DOHH2 (cell line): ENCODE results near the gene MIEF2.

ENCODE experiments used
- H3F3A ChIP-seq: fragments of 200-600 bp; sonication (generic), shearing (Covaris generic); 2 replicates; pipeline ENCODE4 v1.6.0; 2016; ENCODE audit warnings: antibody characterized with exemption, mild to moderate bottlenecking; ENCODE audit not compliant: control insufficient read depth, insufficient read depth
- H3K27ac ChIP-seq: fragments of 200-600 bp; sonication (generic); 2 replicates; pipeline ENCODE4 v1.5.1; 2014; ENCODE audit warnings: low read depth, mild to moderate bottlenecking, low read length, moderate library complexity
- H3K27me3 ChIP-seq: fragments of 200-600 bp; sonication (generic); 2 replicates; pipeline ENCODE4 v1.6.1; 2014; ENCODE audit warnings: mild to moderate bottlenecking, low read length, mixed read lengths; ENCODE audit not compliant: control insufficient read depth
- H3K36me3 ChIP-seq: fragments of 200-600 bp; sonication (generic); 2 replicates; pipeline ENCODE4 v1.6.1; 2014; ENCODE audit warnings: mild to moderate bottlenecking, low read length, moderate library complexity, mixed read lengths; ENCODE audit not compliant: control insufficient read depth
- H3K4me1 ChIP-seq: fragments of 200-600 bp; sonication (generic); 2 replicates; pipeline ENCODE4 v1.6.1; 2014; ENCODE audit warnings: mild to moderate bottlenecking, low read length, mixed read lengths; ENCODE audit not compliant: control insufficient read depth
- H3K4me2 ChIP-seq: fragments of 200-600 bp; sonication (generic); 2 replicates; pipeline ENCODE4 v1.6.0; 2014; ENCODE audit warnings: mild to moderate bottlenecking, low read length, moderate library complexity
- H3K4me3 ChIP-seq: fragments of 200-600 bp; sonication (generic); 2 replicates; pipeline ENCODE4 v1.5.1; 2014; ENCODE audit warnings: mild to moderate bottlenecking, low read length, mixed read lengths
- H3K79me2 ChIP-seq: fragments of 200-600 bp; sonication (generic); 2 replicates; pipeline ENCODE4 v1.6.1; 2014; ENCODE audit warnings: mild to moderate bottlenecking, low read length, mixed read lengths; ENCODE audit not compliant: control insufficient read depth
- H3K9me2 ChIP-seq: fragments of 200-600 bp; sonication (generic); replicated peaks from 2 replicates; pipeline ENCODE4 v1.6.1; 2014; ENCODE audit warnings: mild to moderate bottlenecking, low read length, mixed read lengths; ENCODE audit not compliant: control insufficient read depth
- H3K9me3 ChIP-seq: fragments of 200-600 bp; sonication (generic); 2 replicates; pipeline ENCODE4 v1.6.1; 2014; ENCODE audit warnings: antibody characterized with exemption, low read length, mixed read lengths; ENCODE audit not compliant: control insufficient read depth, insufficient read depth
- H4K20me1 ChIP-seq: fragments of 200-600 bp; sonication (generic); 2 replicates; pipeline ENCODE4 v1.6.0; 2014; ENCODE audit warnings: low read depth, mild to moderate bottlenecking, antibody characterized with exemption, low read length, moderate library complexity; ENCODE audit not compliant: control insufficient read depth, insufficient read depth
- EZH2phosphoT487 ChIP-seq: fragments of 200-600 bp; sonication (generic); IDR thresholded peaks from 2 replicates; pipeline ENCODE4 v1.6.1; 2017; ENCODE audit warnings: borderline replicate concordance, mild to moderate bottlenecking, antibody characterized with exemption, low read length, moderate library complexity, mixed read lengths
- TF ChIP-seq, protein P1 (sequence below): fragments of 200-600 bp; sonication (generic); IDR thresholded peaks from one replicate; pipeline ENCODE4 v1.5.1; 2014; ENCODE audit warnings: antibody characterized with exemption, mild to moderate bottlenecking, low read depth, low read length; ENCODE audit not compliant: poor library complexity, severe bottlenecking

The MIEF2 gene

GRCh38 chr17:18253947-18254821, 6.3 kb upstream of the MIEF2 start:
- H3K9me2 ChIP-seq: no peaks in the 10 kb centered on the region
- no peaks in the 10 kb centered on the region for H3K9me3 ChIP-seq
- H3K79me2 ChIP-seq: peaks cover 19% of the 10 kb centered on the region
- no peaks in the 10 kb centered on the region for H3F3A ChIP-seq
- TF ChIP-seq, protein P1, sequence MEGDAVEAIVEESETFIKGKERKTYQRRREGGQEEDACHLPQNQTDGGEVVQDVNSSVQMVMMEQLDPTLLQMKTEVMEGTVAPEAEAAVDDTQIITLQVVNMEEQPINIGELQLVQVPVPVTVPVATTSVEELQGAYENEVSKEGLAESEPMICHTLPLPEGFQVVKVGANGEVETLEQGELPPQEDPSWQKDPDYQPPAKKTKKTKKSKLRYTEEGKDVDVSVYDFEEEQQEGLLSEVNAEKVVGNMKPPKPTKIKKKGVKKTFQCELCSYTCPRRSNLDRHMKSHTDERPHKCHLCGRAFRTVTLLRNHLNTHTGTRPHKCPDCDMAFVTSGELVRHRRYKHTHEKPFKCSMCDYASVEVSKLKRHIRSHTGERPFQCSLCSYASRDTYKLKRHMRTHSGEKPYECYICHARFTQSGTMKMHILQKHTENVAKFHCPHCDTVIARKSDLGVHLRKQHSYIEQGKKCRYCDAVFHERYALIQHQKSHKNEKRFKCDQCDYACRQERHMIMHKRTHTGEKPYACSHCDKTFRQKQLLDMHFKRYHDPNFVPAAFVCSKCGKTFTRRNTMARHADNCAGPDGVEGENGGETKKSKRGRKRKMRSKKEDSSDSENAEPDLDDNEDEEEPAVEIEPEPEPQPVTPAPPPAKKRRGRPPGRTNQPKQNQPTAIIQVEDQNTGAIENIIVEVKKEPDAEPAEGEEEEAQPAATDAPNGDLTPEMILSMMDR: no peak
- TF ChIP-seq EZH2phosphoT487: no peak
- H3K36me3 ChIP-seq: peaks cover 58% of the 10 kb centered on the region
- H3K27ac ChIP-seq: no peak overlapping the region
- no peak overlapping the region for H3K4me3 ChIP-seq
- H3K4me2 ChIP-seq: no peak overlapping the region
- peaks cover 15% of the 10 kb centered on the region for H3K4me1 ChIP-seq
- 0 out of 2 replicates have a peak, but pooled peaks cover 7% of the 10 kb centered on the region for H4K20me1 ChIP-seq
- no peaks in the 10 kb centered on the region for H3K27me3 ChIP-seq

GRCh38 chr17:18254888-18255649, 5.4 kb upstream of the MIEF2 start:
- no peak for TF ChIP-seq EZH2phosphoT487
- TF ChIP-seq, protein P1: no peak
- H3K4me2 ChIP-seq: no peak overlapping the region
- no peak overlapping the region for H3K27ac ChIP-seq
- peaks cover 56% of the 10 kb centered on the region for H3K36me3 ChIP-seq
- H3F3A ChIP-seq: no peaks in the 10 kb centered on the region
- peaks cover 22% of the 10 kb centered on the region for H3K4me1 ChIP-seq
- no peaks in the 10 kb centered on the region for H3K27me3 ChIP-seq
- H3K4me3 ChIP-seq: no peak overlapping the region
- H4K20me1 ChIP-seq: 0 out of 2 replicates have a peak, but pooled peaks cover 7% of the 10 kb centered on the region
- H3K9me3 ChIP-seq: no peaks in the 10 kb centered on the region
- H3K9me2 ChIP-seq: no peaks in the 10 kb centered on the region
- peaks cover 19% of the 10 kb centered on the region for H3K79me2 ChIP-seq

DNA sequence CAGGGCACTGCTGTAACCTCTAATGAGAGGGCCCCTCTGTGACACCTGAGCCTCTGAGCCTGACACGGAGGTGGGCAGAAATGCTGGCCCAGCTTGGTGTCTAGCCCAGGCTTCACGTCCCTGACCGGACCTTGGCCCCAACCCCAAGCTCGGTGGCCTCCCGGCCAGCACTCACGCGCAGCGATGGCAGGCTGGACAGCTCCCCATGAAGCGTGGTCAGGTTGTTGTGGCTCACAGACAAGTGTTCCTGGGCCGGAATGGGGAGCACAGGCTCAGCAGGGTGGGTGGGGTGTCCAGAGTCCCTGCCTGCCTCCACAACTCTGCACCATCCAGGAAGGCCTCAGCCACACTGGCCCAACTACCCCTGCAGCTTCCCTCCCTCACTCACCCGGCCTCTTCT, 4.1 kb upstream of the MIEF2 start:
- Histone ChIP-seq H3K9me2 (no peaks in the 10 kb centered on the region), H3F3A (no peaks in the 10 kb centered on the region), H3K79me2 (peaks cover 22% of the 10 kb centered on the region), H3K4me1 (peaks cover 28% of the 10 kb centered on the region), H3K4me3 (no peak overlapping the region), H3K4me2 (no peak overlapping the region), H3K36me3 (peaks cover 52% of the 10 kb centered on the region), H3K27me3 (no peaks in the 10 kb centered on the region), H3K27ac (no peak overlapping the region), H3K9me3 (no peaks in the 10 kb centered on the region), H4K20me1 (0 out of 2 replicates have a peak, but pooled peaks cover 7% of the 10 kb centered on the region)
- no peak for TF ChIP-seq EZH2phosphoT487
- TF ChIP-seq, protein P1: no peak
